Measurements from ENCODE around the gene BANK1.

BANK1 gene

DNA sequence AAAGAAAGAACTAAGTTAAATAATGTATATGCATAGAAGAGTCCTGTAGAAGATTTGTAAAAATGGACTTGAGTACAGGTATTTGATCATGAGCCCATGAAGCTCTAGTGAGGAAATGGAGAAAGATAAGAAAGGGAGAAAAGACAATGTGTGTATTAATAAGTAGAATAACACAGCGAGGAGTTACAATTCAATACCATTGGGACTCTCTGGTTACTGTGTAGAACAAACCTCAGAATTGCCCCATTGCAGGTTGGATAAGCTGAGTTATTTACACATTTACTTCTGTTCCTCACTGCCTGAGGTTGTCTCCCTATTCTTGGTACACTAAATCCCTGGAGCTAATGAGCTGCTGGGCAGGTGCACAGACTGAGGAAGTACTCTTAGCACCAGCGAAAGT lies 33.3 kb downstream of the BANK1 start:
- no peak for DNase-seq (ENCODE audit: low read depth, low spot score)
- CTCF ChIA-PET, result no interaction called here
- H3K4me3 ChIP-seq (ENCODE audit: low read depth, low read length), result no peak overlapping the region
- TF ChIP-seq, protein P1, sequence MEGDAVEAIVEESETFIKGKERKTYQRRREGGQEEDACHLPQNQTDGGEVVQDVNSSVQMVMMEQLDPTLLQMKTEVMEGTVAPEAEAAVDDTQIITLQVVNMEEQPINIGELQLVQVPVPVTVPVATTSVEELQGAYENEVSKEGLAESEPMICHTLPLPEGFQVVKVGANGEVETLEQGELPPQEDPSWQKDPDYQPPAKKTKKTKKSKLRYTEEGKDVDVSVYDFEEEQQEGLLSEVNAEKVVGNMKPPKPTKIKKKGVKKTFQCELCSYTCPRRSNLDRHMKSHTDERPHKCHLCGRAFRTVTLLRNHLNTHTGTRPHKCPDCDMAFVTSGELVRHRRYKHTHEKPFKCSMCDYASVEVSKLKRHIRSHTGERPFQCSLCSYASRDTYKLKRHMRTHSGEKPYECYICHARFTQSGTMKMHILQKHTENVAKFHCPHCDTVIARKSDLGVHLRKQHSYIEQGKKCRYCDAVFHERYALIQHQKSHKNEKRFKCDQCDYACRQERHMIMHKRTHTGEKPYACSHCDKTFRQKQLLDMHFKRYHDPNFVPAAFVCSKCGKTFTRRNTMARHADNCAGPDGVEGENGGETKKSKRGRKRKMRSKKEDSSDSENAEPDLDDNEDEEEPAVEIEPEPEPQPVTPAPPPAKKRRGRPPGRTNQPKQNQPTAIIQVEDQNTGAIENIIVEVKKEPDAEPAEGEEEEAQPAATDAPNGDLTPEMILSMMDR (IDR thresholded peaks at IDR 0.05; ENCODE audit: insufficient read depth, low read length, missing control alignments), result no peak
- POLR2A ChIA-PET, result no interaction called here

DNA sequence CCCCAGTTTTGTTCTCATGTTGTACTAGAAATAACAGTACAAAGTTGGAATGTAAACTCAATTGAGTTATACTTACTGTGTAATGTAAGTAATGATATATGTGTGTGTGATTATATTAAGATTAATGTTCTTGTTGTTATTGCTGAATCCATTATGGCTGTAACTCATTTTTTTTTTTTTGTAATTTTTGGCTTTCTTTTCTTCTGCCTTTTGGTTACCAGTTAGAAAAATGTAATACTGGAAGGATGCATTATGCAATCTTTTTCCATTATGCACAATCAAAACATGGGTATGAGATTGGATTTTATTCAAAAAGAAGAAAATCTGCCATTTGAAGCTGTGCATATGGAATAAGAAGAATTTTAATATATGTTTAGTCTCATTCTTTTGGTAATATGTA lies 34.0 kb downstream of the BANK1 start:
- no peak overlapping the region for H3K4me3 ChIP-seq (ENCODE audit: low read depth, low read length)
- TF ChIP-seq, protein P1 (IDR thresholded peaks at IDR 0.05; ENCODE audit: insufficient read depth, low read length, missing control alignments), result no peak
- ChIA-PET CTCF (no interaction called here), POLR2A (no interaction called here)
- DNase-seq (ENCODE audit: low read depth, low spot score), result no peak

DNA sequence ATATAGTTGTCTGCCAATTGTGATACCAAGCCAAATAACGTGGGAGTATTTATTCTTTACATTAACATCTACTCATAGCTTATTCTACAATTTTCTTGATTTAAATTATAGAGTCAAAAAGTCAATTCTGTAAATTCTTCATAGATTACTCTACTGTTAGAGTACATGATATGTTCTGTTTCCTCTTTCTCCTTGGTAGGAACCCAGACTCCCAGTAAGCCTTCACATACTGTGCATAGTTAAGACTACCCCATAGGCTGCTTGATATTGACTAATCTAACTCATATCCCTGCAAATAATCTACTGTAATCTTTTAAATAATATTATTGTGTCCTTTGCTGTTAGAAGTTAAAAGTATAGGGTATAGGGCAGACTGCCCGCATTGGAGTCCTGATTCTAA lies 35.4 kb downstream of the BANK1 start:
- DNase-seq (ENCODE audit: low read depth, low spot score), result no peak
- POLR2A ChIA-PET, result no interaction called here

DNA sequence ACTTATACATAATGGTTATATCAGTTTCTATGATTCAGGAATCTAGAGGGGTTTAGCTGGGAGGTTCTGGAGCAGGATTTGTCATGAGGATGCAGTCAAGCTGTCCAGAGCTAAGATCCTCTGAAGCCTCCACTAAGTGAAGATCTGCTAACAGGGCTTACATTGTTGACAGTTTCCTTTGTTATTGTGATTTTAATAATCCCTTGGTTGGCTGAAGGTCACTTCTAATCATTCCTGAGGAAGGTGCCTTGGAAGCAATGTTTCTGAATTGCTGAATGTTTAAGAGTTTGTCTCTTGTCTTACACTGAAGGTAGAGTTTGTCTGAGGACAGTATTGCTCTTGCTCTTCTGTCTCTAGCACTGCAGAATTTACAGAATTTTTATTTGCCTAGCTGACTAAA lies 41.3 kb downstream of the BANK1 start:
- TF ChIP-seq, protein P1 (IDR thresholded peaks at IDR 0.05; ENCODE audit: insufficient read depth, low read length, missing control alignments), result no peak
- no peak overlapping the region for H3K4me3 ChIP-seq (ENCODE audit: low read depth, low read length)
- DNase-seq (ENCODE audit: low read depth, low spot score), result no peak
- ChIA-PET POLR2A (no interaction called here), CTCF (no interaction called here)

More for the DNA sequence above, 35.4 kb downstream of the BANK1 start:
- TF ChIP-seq, protein P1 (IDR thresholded peaks at IDR 0.05; ENCODE audit: insufficient read depth, low read length, missing control alignments), result no peak
- CTCF ChIA-PET, result no interaction called here
- H3K4me3 ChIP-seq (ENCODE audit: low read depth, low read length), result no peak overlapping the region

DNA sequence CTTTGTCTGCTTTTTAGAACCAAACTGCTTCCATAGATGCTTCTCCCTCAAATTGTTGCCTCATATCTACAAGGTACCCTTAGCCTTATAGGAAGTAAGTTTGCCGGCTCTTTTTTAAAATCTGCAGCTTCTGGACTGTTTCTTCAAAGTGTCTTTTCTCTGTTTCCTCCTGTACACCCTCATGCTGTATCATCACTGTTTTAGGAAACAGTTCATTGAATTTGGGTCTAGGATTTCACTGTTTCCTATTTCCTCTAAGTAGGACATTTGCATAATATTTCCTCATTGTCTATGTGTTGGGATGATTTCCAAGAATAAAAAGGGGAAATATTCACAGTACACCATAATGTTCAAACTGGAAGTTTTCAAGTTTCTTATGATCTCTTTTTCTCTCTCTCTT lies 43.0 kb downstream of the BANK1 start:
- H3K4me3 ChIP-seq (ENCODE audit: low read depth, low read length), result no peak overlapping the region
- POLR2A ChIA-PET, result no interaction called here
- DNase-seq (ENCODE audit: low read depth, low spot score), result no peak
- CTCF ChIA-PET, result no interaction called here
- TF ChIP-seq, protein P1 (IDR thresholded peaks at IDR 0.05; ENCODE audit: insufficient read depth, low read length, missing control alignments), result no peak

DNA sequence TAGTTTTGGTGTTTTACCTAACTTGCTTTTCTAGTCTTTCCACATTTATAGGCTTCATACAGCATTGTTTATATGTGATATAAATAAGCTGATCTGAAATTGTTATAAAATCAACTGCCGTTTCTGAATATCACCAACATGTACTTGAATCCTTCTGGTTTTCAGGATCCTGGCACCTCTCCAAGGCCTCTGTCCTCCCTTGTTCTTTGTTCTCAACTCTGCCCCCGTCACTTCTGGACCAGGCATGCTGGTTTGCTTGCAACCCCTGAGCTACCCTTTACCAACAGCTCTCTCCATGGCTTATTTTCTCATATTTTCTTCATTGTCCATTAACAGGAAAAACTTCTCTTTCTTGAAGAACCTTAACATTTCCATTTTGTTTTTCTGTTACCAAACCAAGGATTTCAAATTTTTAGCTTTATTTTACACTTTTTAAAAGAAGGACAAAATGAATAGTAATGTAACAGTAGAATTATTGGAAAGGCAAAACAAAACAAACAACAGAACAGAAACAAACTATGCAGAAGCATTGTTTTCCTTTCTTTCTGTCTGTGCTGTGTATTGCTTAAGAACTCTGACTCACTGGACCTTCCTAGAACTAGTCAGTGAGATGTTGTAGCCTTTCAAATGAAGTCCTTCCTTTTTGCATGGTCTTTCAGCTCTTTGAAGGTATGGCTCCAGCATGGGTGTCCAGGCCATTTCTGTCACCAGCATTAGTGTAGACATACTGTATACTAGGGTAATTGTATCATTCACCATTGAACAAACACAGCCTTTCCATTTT lies 44.8 kb downstream of the BANK1 start:
- no peak overlapping the region for H3K4me3 ChIP-seq (ENCODE audit: low read depth, low read length)
- DNase-seq (ENCODE audit: low read depth, low spot score), result no peak
- ChIA-PET POLR2A (no interaction called here), CTCF (no interaction called here)
- TF ChIP-seq, protein P1 (IDR thresholded peaks at IDR 0.05; ENCODE audit: insufficient read depth, low read length, missing control alignments), result no peak
